Suppressor macrophage (primary cell): ENCODE data around the gene TEKT3.

Source experiments
- DNase-seq, 4 experiments: peaks; one replicate each; pipeline ENCODE4 v3.0.0-alpha.2; 2020 to 2022

TEKT3 gene

GRCh38 chr17:15263680-15264079 lies 77.7 kb downstream of the TEKT3 start:
- no peak for DNase-seq

GRCh38 chr17:15263206-15263579 lies 78.2 kb downstream of the TEKT3 start:
- peak; percentile 28 to 65 (median 46) for DNase-seq

GRCh38 chr17:15262291-15263205 lies 78.8 kb downstream of the TEKT3 start:
- peak; percentile 81 to 93 (median 88) for DNase-seq

- DNase-seq = peak in 1 of 4 experiments; percentile 30
These were observed 79.6 kb downstream of the TEKT3 start for GRCh38 chr17:15261802-15262290.

- DNase-seq = peak; percentile 50 to 64 (median 58)
These were observed 80.1 kb downstream of the TEKT3 start for GRCh38 chr17:15261258-15261801.

- peak; percentile 87 to 96 (median 92) for DNase-seq
These were observed 80.8 kb downstream of the TEKT3 start for GRCh38 chr17:15260376-15261257.

- no peak for DNase-seq
These were observed 83.4 kb downstream of the TEKT3 start for GRCh38 chr17:15257796-15258512.

GRCh38 chr17:15257258-15257788 lies 84.1 kb downstream of the TEKT3 start:
- peak; percentile 82 to 90 (median 86) for DNase-seq

GRCh38 chr17:15256689-15257088 lies 84.7 kb downstream of the TEKT3 start:
- DNase-seq = no peak

- DNase-seq = no peak
These were observed 85.5 kb downstream of the TEKT3 start for GRCh38 chr17:15255713-15256454.
